ENCODE measurements around the gene TMF1. TPM values are rescaled to one million over a fixed set of nuclear protein-coding genes. Genes with fewer than 3 reads are reported as not detected.

TMF1 gene
- total and polyA plus RNA-seq, 10 donors: 7.5 to 43.4 (median 36.9) TPM

DNA sequence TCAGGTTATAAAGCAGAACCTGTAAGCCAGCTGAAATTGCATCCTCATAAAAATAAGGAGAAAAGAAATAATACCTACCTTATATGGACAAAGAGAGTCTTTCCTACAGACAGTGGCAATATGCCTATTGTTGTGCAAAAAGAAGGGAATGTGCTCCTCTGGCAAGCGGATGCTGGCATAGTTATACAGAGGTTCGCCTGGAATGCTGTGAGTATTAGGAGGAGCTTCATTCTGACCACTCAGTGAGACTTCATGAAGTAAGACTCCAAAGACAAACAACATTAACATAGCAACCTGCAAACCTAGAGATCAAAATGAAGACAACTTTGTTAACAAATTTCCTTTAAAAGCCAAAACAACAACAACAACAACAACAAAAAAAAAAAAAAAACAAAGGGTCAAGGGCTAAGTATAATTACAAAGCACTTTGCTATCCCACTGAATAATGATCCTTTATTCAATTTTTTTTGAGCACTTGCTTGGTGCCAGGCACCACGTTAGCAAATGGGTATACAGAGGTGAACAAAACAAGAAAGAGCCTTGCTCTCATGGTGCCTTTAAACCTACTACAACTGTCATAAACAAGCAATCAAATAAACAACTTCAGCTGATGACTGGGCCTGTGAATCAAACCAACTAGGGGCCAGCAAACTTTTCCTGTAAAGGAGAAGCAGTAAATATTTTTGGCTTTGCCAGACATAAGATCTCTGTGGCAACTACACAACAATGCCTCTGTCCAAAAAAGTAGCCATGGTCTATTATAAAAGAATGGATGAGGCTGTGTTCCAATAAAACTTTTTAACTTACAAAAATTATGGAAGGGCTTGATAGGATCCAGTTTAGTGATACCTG, 42.3 kb downstream of the TMF1 start:
- no peak for TF ChIP-seq POLR2AphosphoS5 (IDR thresholded peaks at IDR 0.05)
- TF ChIP-seq POLR2A (IDR thresholded peaks at IDR 0.05): no peak
- TF ChIP-seq, protein P1, sequence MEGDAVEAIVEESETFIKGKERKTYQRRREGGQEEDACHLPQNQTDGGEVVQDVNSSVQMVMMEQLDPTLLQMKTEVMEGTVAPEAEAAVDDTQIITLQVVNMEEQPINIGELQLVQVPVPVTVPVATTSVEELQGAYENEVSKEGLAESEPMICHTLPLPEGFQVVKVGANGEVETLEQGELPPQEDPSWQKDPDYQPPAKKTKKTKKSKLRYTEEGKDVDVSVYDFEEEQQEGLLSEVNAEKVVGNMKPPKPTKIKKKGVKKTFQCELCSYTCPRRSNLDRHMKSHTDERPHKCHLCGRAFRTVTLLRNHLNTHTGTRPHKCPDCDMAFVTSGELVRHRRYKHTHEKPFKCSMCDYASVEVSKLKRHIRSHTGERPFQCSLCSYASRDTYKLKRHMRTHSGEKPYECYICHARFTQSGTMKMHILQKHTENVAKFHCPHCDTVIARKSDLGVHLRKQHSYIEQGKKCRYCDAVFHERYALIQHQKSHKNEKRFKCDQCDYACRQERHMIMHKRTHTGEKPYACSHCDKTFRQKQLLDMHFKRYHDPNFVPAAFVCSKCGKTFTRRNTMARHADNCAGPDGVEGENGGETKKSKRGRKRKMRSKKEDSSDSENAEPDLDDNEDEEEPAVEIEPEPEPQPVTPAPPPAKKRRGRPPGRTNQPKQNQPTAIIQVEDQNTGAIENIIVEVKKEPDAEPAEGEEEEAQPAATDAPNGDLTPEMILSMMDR (IDR thresholded peaks at IDR 0.05 in 8 of 11, conservative IDR thresholded peaks at IDR 0.05 in 3 of 11): no peak
- H3K27me3 ChIP-seq (replicated peaks in 1 of 7): no peaks in the 10 kb centered on the region
- WGBS, 5 donors: 83 to 93% (median 92%) methylated on average over 3 of the region's 3 CpGs
- peaks cover 7 to 30% (median 22%) of the 10 kb centered on the region in 6 donors for H3K4me1 ChIP-seq
- no peaks in the 10 kb centered on the region for H3K9me3 ChIP-seq
- intact Hi-C loops (cut with DNase I; ENCODE audit: low total_unique reads): no loop called here
- peaks cover 0 to 59% (median 15%) of the 10 kb centered on the region in 6 donors for H3K36me3 ChIP-seq
- H3K4me3 ChIP-seq: no peak overlapping the region
- DNase-seq: no peak
- H3K27ac ChIP-seq: no peak overlapping the region

DNA sequence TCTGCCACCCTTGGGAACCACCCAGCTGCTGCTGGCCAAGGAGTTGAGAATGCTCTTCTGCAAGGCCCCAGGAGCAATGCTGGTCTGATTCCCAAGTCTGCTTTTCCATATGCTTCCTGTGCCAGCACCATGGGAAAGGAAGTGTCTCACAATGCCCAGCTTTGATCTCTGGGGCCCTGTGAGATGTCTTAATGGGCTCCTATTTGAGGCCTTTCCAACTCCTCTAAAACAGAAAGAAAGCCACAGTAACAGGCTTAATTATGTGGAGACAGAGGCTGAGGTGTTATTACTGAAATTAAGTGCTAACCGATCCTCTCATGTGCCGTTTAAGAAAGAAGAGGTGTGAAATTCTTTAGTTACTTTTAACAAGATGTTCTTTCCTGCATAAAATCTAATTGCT, 43.2 kb downstream of the TMF1 start:
- Histone ChIP-seq H3K36me3 (peaks cover 0 to 67% (median 19%) of the 10 kb centered on the region in 6 donors), H3K27ac (no peak overlapping the region), H3K9me3 (no peaks in the 10 kb centered on the region), H3K4me1 (peaks cover 2 to 22% (median 15%) of the 10 kb centered on the region in 6 donors), H3K27me3 (replicated peaks in 1 of 7) (no peaks in the 10 kb centered on the region), H3K4me3 (no peak overlapping the region)
- DNase-seq: no peak
- TF ChIP-seq POLR2A (IDR thresholded peaks at IDR 0.05) (no peak), POLR2AphosphoS5 (IDR thresholded peaks at IDR 0.05) (no peak)
- TF ChIP-seq, protein P1 (IDR thresholded peaks at IDR 0.05 in 8 of 11, conservative IDR thresholded peaks at IDR 0.05 in 3 of 11): no peak
- WGBS, 5 donors: 71 to 84% (median 79%) methylated on average over 2 of the region's 2 CpGs
- intact Hi-C loops (cut with DNase I; ENCODE audit: low total_unique reads): no loop called here

GRCh38 chr3:69005791-69006482, 46.2 kb downstream of the TMF1 start:
- H3K4me1 ChIP-seq: peaks cover 0 to 3% (median 0%) of the 10 kb centered on the region in 6 donors
- WGBS, 5 donors: 95 to 97% (median 96%) methylated on average over 5 of the region's 5 CpGs
- intact Hi-C loops (cut with DNase I; ENCODE audit: low total_unique reads): no loop called here
- H3K36me3 ChIP-seq: peaks cover 0 to 97% (median 37%) of the 10 kb centered on the region in 6 donors
- no peak overlapping the region for H3K4me3 ChIP-seq
- H3K9me3 ChIP-seq: no peaks in the 10 kb centered on the region
- H3K27me3 ChIP-seq (replicated peaks in 1 of 7): no peaks in the 10 kb centered on the region
- DNase-seq: no peak
- TF ChIP-seq POLR2AphosphoS5 (IDR thresholded peaks at IDR 0.05): no peak
- TF ChIP-seq POLR2A (IDR thresholded peaks at IDR 0.05): no peak
- TF ChIP-seq, protein P1 (IDR thresholded peaks at IDR 0.05 in 8 of 11, conservative IDR thresholded peaks at IDR 0.05 in 3 of 11): no peak
- H3K27ac ChIP-seq: no peak overlapping the region
